GM21360 (cell line): Measurements from ENCODE around the gene SETD6.
"Not testable (repeated sequence)": the region's sequence is repeated elsewhere in the genome, so short reads cannot be mapped to it uniquely, and the experiment has no call there.

Experiments
- ATAC-seq: cut with Tn5 transposase; IDR thresholded peaks from one replicate; pipeline ENCODE4 v1.9.1; 2021; ENCODE audit warnings: mild to moderate bottlenecking, moderate library complexity; ENCODE audit not compliant: unreplicated experiment

Gene SETD6

DNA sequence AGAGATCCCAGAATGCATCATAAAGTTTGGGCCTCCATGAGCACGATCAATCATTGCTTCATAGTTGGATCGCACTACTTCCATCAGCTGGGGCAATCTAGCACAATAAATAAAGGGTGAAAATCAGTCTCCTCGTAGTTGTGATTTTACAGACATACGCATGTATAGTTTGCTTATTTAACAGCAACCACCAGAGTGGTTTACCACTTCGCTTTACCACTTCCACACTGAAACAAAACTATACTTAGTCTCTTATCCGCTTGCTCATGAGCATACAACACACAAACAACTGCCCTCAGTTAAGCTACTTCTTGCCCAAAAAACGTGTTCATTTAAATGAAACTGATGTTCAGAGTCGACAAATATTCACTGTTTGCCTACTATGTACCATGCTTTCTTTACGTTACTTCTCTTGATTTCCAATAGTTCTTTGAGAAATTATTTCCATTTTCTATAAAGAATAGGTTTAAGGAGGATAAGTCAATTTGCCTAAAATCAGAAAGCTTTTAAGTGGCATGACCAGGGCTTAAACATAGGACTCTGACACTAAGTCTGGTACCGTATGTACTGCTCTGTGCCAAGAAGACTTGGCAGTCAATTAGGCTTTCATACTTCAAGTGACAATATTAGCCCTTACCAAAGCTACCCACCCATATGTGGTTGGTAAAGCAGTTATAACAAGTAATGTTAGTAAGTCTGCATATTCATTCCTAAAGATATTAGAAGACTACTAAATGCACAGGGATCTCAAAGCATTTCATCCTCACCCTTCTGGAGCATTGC, 22.0 kb downstream of the SETD6 start:
- no peak for ATAC-seq

DNA sequence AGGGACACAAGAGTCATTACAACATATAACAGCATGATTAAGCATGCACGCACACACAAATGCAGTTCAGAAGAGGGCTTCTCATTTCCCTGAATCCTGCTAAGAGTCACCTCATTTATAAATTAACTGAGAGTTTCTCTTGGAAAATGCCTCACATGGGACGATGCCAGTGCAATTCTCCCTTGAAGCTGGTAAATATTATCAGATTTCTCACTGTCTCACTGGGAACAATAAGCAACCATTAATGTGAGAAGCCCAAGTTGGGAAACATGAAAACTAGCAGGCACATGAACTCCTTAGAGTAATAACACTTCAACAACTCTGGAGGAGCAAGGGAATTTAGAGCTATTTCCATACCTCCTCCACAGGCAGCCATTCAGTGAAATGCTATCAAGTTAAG, 26.4 kb downstream of the SETD6 start:
- no peak for ATAC-seq

DNA sequence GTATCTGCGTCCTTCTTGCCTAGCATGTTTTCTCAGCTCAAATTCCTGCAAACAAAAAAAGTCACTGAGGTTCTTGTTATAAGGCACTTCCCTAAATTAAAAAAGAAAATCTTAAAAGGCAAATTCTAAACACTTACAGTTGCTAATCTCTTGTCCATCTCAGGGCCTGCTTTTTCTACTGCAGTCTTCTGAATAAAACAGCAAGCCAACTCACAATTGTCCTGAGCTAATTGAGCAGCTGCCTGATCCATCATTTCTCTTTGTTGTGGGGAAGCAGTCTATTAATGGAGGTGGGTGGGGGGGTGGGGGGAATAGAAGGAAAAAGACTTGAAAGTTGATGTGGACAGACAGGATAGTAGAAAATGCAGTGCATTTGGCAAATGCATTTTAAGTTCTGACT, 27.0 kb downstream of the SETD6 start:
- ATAC-seq: no peak

DNA sequence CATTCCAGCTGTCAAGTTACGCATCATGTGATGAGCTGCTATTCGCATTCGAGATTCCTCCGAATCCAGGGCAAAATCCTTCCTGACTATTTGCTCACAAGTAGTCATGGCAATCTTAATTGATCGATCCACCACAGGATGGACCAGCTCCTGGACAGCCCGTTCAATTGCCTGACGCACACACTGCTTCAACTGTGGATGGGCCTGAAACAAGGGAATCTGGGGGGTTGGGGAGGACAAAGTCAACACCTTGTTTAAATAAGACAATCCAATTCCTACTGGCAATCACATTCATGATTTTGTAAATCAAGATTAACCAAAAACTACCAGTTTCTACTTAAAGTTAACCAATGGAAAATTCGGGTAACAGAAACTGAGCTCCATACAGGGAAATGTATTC, 28.4 kb downstream of the SETD6 start:
- no peak for ATAC-seq

DNA sequence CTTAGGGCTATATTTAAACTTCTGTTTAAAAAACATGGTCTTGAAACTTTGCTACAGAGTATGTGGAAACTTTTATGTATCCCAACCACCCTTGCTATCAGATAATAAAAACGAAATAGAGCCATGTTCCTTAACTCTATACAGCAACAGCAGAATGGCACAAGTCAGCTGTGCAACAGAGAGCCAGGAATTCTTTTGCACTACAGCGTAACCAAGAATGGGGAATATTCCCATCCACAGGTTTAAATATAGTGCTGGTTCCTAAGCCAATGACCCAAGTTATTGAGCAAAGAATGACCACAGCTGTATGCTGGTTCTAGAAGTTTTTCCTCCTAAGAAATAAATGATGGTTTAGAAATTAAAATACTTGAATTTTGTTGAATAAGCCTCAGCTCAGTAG, 33.1 kb downstream of the SETD6 start:
- no peak for ATAC-seq

DNA sequence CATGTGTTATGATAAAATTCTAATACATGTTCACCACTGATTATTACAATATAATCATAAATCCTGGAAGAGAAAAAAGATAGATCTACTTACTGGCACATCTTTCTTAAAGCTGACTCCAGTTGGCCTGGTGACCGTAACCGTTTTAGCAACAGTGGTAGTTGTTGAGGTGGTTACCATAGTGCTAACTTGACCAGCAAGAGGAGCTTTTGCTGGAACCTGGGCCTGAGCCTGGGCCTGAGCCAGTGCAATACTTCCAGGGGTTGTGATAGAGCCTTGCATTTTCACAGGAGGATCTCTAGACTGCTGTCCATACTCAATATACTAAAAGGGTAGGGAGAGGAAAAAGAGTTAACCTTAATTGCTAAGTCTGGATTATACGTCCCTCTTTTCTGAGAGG, 36.2 kb downstream of the SETD6 start:
- no peak for ATAC-seq

DNA sequence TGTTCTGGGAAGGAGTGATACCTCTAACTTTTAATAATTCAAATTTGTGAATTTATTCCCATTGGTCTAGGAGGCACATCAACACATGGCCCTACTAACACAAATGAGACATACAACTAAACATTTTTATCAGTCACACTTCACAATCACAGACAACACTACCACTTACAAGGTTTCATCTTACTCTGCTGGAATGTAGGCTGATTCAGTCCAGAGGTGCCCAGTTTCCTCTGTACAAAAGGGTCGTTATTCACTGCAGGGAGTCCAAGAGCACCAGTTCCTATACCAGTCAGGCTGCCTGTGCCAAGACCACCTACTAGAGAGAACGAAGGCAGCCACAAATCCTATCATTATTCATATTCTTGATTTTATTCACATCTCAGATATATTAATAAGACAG, 41.4 kb downstream of the SETD6 start:
- no peak for ATAC-seq

DNA sequence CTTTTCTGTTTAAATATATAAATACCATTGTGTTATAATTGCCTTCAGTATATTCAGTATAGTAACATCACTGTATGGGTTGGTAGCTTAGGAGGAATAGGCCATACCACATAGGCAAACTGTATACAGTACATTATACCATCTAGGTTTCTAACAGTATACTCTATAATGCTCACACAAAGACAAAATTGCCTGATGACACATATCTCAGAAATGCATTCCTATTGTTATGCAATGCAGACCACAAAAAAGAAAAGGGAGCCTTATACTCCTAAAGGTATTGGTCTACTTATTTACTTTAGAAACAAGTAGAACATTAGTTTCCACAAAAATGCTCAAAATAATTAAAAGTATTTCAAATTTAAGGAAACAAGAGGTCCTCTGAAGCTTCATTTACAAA, 47.9 kb downstream of the SETD6 start:
- ATAC-seq: no peak

DNA sequence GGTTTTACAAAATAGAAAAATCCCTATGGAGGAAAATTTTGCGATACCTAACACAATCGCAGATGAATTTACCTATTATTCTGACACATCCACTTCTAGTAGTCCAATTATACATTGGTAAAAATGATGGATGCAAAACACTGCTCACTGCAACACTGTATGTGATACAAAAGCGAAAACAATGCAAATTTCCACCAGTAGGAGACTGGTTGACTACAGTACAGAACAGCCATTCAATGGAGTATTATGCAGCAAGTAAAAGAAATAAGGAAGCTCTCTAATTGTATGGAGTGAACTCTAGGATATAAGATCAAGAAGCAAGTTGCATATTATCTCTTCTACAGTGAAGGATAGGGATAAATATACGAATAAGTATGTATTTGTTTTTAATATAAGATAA, 48.5 kb downstream of the SETD6 start:
- ATAC-seq: no peak

DNA sequence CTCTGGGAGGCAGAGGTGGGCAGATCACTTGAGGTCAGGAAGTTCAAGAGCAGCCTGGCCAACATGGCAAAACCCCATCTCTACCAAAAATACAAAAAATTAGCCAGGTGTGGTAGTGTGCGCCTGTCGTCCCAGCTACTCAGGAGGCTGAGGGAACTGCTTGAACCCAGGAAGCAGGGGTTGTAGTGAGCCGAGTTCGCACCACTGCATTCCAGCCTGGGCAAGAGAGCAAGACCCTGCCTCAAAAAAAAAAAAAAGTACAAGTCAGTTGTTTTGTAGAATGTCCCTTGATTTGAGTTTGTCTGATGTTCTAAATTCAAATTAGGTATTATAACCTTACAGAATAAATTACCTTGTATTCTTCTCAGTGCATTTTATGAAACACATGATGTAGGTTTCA, 50.4 kb downstream of the SETD6 start:
- not testable (repeated sequence) for ATAC-seq
